Activated gamma-delta T cell (primary cell): Measurements from ENCODE around the gene CHCHD5.
A peak's percentile ranks its signal among the peaks of the same experiment; 100 is the strongest.

Source experiments
- DNase-seq: peaks from one replicate; lab custom pipeline; 2025; lab: John Stamatoyannopoulos, UW

The CHCHD5 gene

GRCh38 chr2:112623913-112624777 lies 39.7 kb downstream of the CHCHD5 start:
- DNase-seq, result peak; percentile 9

- DNase-seq, result no peak
These were observed 41.2 kb downstream of the CHCHD5 start for GRCh38 chr2:112625474-112626114.

- peak; percentile 9 for DNase-seq
These were observed 42.2 kb downstream of the CHCHD5 start for GRCh38 chr2:112626604-112627059.

- DNase-seq, result no peak
These were observed 42.9 kb downstream of the CHCHD5 start for GRCh38 chr2:112627060-112628040.

GRCh38 chr2:112629224-112629623 lies 44.8 kb downstream of the CHCHD5 start:
- DNase-seq, result no peak

- no peak for DNase-seq
These were observed 45.4 kb downstream of the CHCHD5 start for GRCh38 chr2:112629823-112630222.

- no peak for DNase-seq
These were observed 45.9 kb downstream of the CHCHD5 start for GRCh38 chr2:112630268-112630667.

GRCh38 chr2:112633708-112634107 lies 49.3 kb downstream of the CHCHD5 start:
- no peak for DNase-seq

- peak; percentile 6 for DNase-seq
These were observed 49.9 kb downstream of the CHCHD5 start for GRCh38 chr2:112634153-112634873.

GRCh38 chr2:112634874-112635157 lies 50.4 kb downstream of the CHCHD5 start:
- DNase-seq, result no peak

- no peak for DNase-seq
These were observed 52.3 kb downstream of the CHCHD5 start for GRCh38 chr2:112636605-112637288.

- no peak for DNase-seq
These were observed 52.9 kb downstream of the CHCHD5 start for GRCh38 chr2:112637289-112637660.
